Activated T-helper 1 cell treated with Interleukin-2 at 50 U/mL for 16 hours (primary cell): ENCODE measurements around the gene DAAM1.

Experiments used
- DNase-seq: peaks from one replicate; pipeline ENCODE4 v3.0.0-alpha.2; 2020; ENCODE audit warnings: low read depth

Gene DAAM1

DNA sequence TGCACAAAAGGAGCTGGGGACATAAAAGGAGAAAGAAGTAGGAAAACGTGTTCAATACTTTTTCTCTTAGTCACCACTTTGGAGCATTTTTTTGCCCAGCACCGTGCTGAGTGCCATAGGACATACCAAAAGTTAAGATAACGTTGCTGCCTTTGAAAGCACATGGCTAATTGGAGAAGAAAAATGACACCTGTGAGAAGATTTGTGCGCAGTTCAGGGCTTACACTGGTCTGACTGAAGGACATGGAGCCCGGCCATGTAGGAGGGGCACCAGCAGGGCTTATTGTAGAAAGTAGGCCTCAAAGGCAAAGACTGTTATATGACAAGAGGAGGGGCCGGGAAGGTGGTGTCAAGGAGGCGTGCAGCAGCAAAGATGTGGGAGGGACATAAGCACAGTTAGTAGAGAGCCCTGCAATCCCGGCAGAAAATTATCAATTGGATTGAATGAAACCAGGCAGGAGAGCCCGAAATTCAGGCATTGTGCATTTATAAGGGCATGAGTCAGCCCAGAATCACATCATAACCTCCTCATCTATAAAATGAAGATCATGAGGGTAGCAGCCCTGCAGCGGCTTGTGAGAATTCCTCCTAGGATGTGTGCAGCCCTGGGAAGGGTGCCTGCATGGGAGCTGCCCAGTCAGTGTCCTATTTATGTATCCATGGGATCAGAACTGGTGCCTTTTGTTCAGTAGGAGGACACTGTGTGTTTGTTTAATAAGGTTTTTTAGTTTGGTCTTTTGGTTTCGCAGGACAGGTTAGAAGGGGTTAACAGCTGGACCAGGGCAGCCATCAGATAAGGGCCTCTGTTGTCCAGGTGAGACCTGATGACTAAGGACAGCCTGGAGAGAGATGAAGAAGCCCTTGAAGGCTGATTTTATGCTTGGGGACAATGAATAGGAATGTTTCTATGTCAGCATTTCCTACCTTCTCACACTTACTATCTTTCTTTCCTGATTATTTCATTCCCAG lies 154.3 kb downstream of the DAAM1 start:
- DNase-seq: no peak

DNA sequence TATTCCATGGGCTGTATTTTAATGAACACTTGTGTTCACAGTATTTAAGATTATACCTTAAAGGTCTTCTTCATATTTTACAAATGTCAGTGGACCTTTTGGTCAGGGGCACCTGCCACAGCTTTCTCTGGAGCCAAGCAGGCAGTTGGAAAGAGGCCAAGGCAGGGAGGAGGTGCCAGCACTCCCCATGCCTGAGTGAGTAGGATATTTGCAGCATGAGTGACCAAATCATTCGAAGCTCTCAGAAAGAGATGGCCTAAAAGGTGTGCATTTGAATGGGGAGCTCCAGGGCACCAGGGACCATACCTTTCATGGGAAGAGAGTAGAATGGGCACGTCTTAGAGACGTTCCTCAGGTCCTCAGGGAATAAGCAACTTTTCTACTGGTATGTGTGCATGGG lies 155.1 kb downstream of the DAAM1 start:
- DNase-seq: no peak

DNA sequence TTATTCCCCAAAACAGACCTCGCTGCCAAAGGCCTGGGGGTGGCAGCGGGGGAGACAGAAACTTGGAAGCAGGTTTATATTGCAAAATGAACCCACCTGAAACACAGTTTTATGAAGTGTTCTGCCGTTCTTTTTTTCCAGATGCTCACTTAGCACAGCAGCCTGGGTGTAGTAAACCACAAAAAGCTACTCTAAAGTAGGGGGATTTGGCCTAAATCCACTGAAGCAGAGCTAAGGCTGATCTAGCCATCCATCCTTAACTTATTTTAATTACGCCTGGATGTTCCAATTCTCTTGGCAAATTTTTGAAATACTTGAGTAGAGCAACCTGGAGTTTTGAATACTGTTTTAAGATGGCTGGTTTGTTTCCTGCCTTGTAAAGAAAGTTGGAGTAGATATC lies 155.5 kb downstream of the DAAM1 start:
- no peak for DNase-seq

GRCh38 chr14:59344691-59345455 lies 156.4 kb downstream of the DAAM1 start:
- no peak for DNase-seq

DNA sequence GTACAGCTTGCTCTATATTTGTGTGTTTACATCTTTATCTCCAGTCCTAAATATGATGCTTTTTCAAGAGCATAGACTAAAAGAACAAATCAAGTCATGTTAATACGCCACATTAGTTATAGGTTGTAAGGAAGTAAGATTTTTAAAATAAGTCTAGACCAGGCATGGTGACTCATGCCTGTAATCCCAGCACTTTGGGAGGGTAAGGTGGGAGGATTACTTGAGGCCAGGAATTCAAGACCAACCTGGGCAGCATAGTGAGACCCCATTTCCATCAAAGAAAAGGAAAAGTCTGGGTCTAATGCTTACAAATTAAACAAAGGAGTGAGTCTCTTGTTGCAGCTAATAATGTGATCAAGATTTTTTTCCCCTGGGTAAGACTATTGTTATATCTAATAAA lies 157.9 kb downstream of the DAAM1 start:
- DNase-seq: no peak

- no peak for DNase-seq
Measured at GRCh38 chr14:59346796-59347510, 158.5 kb downstream of the DAAM1 start.

DNA sequence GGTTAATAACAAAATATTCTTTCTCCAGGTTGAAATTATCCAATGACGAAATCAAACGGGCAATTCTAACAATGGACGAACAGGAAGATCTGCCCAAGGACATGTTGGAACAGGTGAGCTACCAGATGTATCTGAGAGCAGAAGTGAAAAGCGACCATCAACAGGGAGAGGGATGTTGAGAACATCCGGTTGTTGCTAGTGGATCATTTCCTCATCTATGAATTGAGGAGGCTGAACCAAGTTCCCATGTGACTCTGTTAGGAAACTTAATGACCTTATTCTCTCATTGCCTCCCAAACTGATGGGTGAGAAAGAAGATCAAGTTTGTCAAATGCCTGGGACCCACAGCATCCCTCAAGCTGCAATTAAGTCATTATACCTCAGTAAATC lies 159.0 kb downstream of the DAAM1 start:
- no peak for DNase-seq

- no peak for DNase-seq
Measured at GRCh38 chr14:59347915-59348314, 159.4 kb downstream of the DAAM1 start.

GRCh38 chr14:59349258-59349701 lies 160.8 kb downstream of the DAAM1 start:
- no peak for DNase-seq

- no peak for DNase-seq
Measured at GRCh38 chr14:59352961-59353360, 164.5 kb downstream of the DAAM1 start.

GRCh38 chr14:59354666-59355065 lies 166.2 kb downstream of the DAAM1 start:
- no peak for DNase-seq

GRCh38 chr14:59355091-59355490 lies 166.6 kb downstream of the DAAM1 start:
- DNase-seq: no peak

GRCh38 chr14:59356312-59356711 lies 167.8 kb downstream of the DAAM1 start:
- no peak for DNase-seq

- DNase-seq: no peak
Measured at GRCh38 chr14:59356767-59357166, 168.3 kb downstream of the DAAM1 start.

DNA sequence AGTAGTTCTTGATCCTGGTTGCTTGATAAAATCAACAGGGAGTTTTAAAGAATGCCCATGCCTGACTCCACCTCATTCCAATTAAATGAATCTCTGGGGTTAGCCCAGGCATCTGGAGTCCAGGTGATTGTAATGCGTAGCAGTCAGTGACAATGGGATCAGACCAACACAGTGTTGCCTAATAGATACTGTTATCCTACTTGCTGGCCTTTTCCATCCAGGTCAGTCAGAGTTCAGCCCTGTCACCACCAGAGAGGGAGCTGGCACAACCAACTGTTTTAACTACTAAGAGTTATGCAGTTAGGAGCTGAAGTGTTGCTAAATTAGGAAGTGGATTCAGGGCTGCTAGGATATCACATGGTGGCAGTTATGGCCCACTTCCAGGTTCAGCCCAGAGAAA lies 169.6 kb downstream of the DAAM1 start:
- DNase-seq: no peak

- DNase-seq: no peak
Measured at GRCh38 chr14:59358784-59359183, 170.3 kb downstream of the DAAM1 start.

- no peak for DNase-seq
Measured at GRCh38 chr14:59359431-59360124, 171.1 kb downstream of the DAAM1 start.

- no peak for DNase-seq
Measured at GRCh38 chr14:59360233-59360632, 171.8 kb downstream of the DAAM1 start.

GRCh38 chr14:59360923-59361794 lies 172.7 kb downstream of the DAAM1 start:
- DNase-seq: no peak

- no peak for DNase-seq
Measured at GRCh38 chr14:59362513-59362912, 174.0 kb downstream of the DAAM1 start.
